Measurements from ENCODE around the gene SND1. TPM values are rescaled to one million over a fixed set of nuclear protein-coding genes. Genes with fewer than 3 reads are reported as not detected.

Gene SND1
- total RNA-seq, 1 experiment from 2014 or later: 218 TPM

DNA sequence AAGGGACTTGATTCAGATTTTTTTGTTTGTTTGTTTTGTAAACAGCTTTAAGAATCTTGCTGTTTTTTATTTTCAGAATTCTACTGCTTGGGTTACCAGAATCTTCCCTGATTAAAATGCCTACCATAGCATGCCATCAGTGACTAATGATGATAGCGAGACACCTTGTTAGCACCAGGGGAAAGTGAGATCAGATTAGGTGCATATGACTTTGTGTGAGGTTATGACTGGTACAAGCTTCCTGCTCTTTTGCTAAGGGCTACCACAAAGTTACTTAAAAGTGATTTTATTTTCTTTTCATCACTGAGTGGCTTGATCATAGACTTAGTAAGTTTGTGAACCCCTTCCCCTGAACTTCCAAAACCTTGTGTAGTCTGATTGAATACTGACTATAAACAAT is 93.5 kb downstream of the SND1 start:
- Histone ChIP-seq H2AFZ (ENCODE audit: low read length) (no peak overlapping the region), H4K8ac (replicated peaks; ENCODE audit: insufficient read length, low read depth, low read length) (no peak overlapping the region), H3K23me2 (ENCODE audit: insufficient read length, low read depth, low read length, poor library complexity, severe bottlenecking) (no peaks in the 10 kb centered on the region), H3K56ac (ENCODE audit: insufficient read length, low read depth, low read length) (no peak overlapping the region), H4K91ac (ENCODE audit: insufficient read length, low read depth, low read length) (no peak overlapping the region), H3K79me2 (ENCODE audit: insufficient read depth, low read length) (peaks cover 10% of the 10 kb centered on the region), H3K18ac (ENCODE audit: insufficient read length, low read depth, low read length) (no peak overlapping the region), H3K23ac (ENCODE audit: insufficient read length, low read depth, low read length) (no peak overlapping the region), H3K79me1 (ENCODE audit: insufficient read depth, low read depth, low read length, poor library complexity, severe bottlenecking) (no peaks in the 10 kb centered on the region), H3K27ac (ENCODE audit: insufficient read length, low read depth, low read length) (no peak overlapping the region), H2AK5ac (ENCODE audit: insufficient read length, low read length) (no peak overlapping the region), H2BK12ac (ENCODE audit: insufficient read length, low read depth, low read length) (no peak overlapping the region), H2BK20ac (ENCODE audit: low read depth, low read length, poor library complexity, severe bottlenecking) (no peak overlapping the region), H2BK120ac (ENCODE audit: low read depth, low read length, poor library complexity, severe bottlenecking) (no peak overlapping the region), H4K5ac (ENCODE audit: insufficient read length, low read depth, low read length) (no peak overlapping the region), H3K4me2 (ENCODE audit: insufficient read depth, insufficient read length, low read length) (no peak overlapping the region), H3K27me3 (ENCODE audit: insufficient read depth, low read length) (no peaks in the 10 kb centered on the region), H3K9ac (ENCODE audit: extremely low read depth, insufficient read length, low read length) (no peak overlapping the region), H3K4me1 (ENCODE audit: insufficient read depth, low read length) (peaks cover 9% of the 10 kb centered on the region; the same call in 1 of the 2 replicates), H3T11ph (ENCODE audit: low read length) (no peak overlapping the region), H2BK5ac (ENCODE audit: insufficient read length, low read length) (no peak overlapping the region), H2BK15ac (ENCODE audit: low read depth, low read length) (no peak overlapping the region), H3K14ac (ENCODE audit: insufficient read depth, low read length) (no peak overlapping the region), H4K20me1 (ENCODE audit: control insufficient read depth, insufficient read depth, insufficient read length) (no peaks in the 10 kb centered on the region), H3K9me3 (ENCODE audit: control insufficient read depth, low read depth, low read length) (no peaks in the 10 kb centered on the region), H3K4ac (ENCODE audit: low read depth, low read length) (no peak overlapping the region)
- no peaks in the 10 kb centered on the region for H3K27me3 Mint-ChIP-seq (ENCODE audit: low read depth)
- H3K36me3 Mint-ChIP-seq (ENCODE audit: insufficient read depth in 1 of 3, low read depth in 3 of 3): peaks cover 3 to 5% (median 5%) of the 10 kb centered on the region in 3 experiments; a peak in 3 of 7 replicates
- H3K4me3 Mint-ChIP-seq: no peak overlapping the region
- TF ChIP-seq, protein P1, sequence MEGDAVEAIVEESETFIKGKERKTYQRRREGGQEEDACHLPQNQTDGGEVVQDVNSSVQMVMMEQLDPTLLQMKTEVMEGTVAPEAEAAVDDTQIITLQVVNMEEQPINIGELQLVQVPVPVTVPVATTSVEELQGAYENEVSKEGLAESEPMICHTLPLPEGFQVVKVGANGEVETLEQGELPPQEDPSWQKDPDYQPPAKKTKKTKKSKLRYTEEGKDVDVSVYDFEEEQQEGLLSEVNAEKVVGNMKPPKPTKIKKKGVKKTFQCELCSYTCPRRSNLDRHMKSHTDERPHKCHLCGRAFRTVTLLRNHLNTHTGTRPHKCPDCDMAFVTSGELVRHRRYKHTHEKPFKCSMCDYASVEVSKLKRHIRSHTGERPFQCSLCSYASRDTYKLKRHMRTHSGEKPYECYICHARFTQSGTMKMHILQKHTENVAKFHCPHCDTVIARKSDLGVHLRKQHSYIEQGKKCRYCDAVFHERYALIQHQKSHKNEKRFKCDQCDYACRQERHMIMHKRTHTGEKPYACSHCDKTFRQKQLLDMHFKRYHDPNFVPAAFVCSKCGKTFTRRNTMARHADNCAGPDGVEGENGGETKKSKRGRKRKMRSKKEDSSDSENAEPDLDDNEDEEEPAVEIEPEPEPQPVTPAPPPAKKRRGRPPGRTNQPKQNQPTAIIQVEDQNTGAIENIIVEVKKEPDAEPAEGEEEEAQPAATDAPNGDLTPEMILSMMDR (conservative IDR thresholded peaks at IDR 0.05): no peak
- H3K9me3 Mint-ChIP-seq: no peaks in the 10 kb centered on the region
- WGBS (ENCODE audit: extremely low coverage, insufficient read length, low lambda C conversion rate): no CpG with 5 or more reads among the region's 1 CpG
- no peak for DNase-seq
- peak overlapping the region in 1 of 3 experiments; percentile 69; a peak in 1 of 7 replicates for H3K27ac Mint-ChIP-seq
- H3K4me1 Mint-ChIP-seq: peaks cover 71 to 76% of the 10 kb centered on the region in 2 experiments

All from H9 (cell line).